Activated CD4-positive, alpha-beta T cell treated with anti-CD3 and anti-CD28 coated beads for 24 hours (primary cell): Measurements from ENCODE around the gene RILPL2.
"Not testable (repeated sequence)": the region's sequence is repeated elsewhere in the genome, so short reads cannot be mapped to it uniquely, and the experiment has no call there.

Source experiments
- DNase-seq, 2 donors: peaks; one replicate each; pipeline ENCODE4 v3.0.0-alpha.2; 2020; ENCODE audit warnings: low read depth in 2 of 2

The RILPL2 gene

DNA sequence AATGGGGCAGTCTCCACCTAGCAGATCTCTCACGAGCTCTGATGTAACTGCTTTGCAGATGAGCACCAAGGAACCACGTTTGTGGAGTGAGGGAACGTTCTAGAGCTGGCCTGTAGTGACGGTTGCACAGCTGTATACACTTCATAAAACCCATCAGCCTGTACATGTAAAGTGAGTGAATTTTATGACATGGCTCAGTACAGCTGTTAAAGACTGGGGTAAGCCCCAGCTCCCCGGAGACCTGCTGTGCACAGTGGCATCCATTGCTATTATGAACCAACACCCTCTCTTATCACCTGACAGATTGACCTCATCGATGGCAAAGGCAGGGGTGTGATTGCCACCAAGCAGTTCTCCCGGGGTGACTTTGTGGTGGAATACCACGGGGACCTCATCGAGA lies 31.9 kb downstream of the RILPL2 start:
- no peak for DNase-seq

DNA sequence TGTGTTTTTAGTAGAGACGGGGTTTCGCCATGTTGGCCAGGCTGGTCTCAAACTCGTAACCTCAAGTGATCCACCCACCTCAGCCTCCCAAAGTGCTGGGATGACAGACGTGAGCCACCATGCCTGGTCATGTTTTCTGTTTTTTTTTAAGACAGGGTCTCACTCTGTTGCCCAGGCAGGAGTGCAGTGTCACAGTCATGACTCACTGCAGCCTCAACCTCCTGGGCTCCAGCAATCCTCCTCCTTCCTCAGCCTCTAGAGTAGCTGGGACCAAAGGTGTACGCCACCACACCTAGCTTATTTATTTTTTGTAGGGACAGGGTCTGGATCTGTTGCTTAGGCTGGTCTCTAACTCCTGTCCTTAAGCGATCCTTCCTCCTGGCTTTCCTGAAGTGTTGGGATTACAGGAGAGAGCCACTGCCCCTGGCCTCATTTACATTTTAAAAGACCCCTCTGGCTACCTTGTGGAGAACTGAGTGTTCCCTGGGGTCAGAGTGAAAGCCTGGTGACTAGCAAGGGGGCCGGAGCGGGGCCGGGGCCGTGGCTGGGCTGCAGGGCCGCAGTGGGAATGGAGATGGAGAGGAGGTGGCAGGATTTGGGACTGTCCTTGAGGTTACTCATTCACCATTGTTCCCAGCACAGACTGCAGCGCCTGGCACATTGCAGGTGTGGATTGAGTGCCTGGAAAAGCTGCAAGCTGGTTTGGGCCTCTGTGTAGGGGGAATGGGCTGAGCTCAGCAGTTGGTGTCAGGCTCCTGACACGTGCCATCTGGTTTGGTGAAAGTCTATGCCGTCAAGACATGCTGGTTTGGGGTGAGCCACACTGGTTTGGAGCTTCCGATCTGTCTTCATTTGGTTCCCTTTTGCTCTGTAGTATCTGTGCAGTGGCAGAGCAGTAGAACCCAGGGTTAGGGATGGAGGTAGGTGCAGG lies 34.5 kb downstream of the RILPL2 start:
- no peak for DNase-seq

DNA sequence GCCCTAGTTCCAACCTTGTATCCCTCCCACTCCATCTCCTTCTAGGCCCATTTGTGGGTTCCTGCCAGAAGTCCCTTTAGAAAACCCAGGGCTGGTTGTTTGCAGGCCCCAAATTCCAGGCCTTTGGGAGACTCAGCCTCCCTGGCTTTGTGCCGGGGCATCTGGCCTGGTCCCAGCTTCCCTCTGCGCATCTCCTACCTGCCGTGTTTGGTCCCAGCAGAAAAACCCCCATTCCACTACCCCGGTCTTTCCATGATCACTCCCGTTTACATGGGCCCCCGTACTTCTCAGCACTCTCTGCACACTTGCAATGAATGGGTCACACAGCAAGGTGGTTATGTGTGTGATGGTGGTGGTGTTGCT lies 37.2 kb downstream of the RILPL2 start:
- no peak for DNase-seq

DNA sequence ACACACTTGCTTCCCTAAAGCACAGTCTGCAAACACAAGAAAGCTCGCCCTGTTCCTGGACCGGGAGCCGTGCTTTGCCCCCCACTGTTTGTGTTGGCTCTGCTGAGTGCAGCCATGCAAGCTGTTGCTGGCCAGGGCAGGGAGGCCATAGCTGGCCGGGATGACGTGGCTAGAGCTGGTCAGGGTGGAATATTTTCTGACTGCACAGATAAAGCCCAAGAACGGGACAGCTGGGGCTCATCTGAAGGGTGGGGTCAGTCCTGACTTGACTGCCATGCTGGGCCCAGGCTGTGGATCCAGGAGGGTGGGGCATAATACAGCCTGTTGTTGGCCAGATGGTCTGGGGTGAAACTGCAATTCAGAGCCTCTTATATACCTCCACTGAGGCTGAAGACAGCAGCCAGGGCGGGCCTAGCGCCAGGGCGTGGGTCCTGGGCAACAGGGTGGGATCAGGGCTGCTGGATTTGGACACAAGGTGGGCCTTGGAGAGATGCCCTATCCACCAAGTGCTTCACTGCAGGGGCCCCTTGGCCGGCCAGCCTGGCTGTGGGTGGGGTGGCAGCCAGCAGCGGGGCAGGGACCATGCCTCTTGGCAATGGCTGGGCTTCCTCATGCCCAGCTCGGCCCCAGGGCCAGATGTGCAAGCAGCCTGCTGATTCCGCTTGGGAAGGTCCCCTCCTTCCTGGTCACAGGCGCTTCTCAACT lies 37.8 kb downstream of the RILPL2 start:
- DNase-seq = no peak

DNA sequence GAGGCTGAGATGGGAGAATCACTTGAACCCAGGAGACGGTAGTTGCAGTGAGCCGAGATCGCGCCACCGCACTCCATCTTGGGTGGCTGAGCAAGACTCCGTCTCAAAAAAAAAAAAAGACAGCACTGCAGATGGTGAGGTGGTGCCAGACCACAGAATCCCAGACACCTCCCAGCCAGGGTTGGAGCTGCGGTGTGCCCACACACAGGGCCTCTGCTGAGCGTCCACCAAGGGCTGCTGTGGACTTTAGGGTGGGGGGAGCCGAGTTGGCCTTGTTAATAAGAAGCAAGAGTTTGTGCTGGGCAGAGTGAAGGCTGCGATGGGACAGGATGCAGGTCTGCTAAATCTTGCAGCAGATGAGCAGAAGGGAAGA lies 38.3 kb downstream of the RILPL2 start:
- no peak for DNase-seq

DNA sequence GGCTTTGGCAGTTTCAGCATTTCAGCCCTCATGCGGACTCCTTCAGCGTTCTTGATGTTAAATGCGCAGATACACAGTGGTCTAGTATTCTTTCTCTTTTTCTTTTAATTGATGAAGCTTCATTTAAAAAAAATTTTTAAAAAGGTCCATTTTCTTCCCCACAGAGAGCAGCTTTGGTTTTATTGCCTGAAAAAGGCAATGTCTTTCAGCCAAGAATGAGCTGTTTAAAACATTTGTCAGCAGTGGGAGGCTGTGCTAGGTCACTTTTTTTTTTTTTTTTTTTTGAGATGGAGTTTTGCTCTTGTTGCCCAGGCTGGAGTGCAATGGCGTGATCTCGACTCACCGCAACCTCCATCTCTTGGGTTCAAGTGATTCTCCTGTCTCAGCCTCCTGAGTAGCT lies 39.1 kb downstream of the RILPL2 start:
- DNase-seq = no peak

DNA sequence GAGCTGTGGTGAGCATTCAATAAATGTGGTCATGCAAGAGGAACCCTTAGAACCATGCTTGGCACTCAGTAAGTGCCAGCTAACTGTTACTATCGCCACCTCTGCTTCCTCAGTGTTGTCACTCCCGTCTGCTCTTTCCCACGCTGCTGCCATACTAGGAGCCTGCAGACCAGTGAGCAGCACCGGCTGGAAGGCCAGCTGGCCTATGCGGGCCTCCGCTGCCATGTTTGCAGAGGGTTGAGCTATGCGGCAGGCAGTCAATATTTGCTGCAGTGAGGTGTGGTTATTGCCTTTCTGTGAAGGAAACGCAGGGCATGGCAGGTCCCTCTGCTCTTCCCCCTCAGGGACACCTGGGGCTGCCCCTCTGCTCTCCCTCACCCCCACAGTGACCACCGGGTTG lies 39.5 kb downstream of the RILPL2 start:
- no peak for DNase-seq

DNA sequence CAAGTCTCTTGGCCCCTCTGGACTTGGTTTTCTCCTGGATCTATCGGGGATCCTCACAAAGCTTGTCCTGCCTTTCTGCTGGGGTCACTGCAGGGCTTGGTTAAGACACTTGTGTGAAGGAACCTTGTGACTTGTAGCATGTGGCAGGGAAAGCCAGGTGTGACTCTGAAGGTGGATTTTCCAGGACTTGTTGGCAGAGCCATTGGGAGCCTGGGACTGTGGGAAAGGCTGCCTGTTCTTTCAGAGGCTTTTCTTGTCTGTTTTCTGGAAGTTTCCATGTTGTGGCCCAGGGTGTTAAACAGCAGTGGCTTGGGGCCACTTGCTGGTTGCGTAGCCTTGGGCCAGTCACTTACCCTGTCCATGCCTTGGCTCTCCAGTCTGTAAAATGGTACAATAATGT lies 39.9 kb downstream of the RILPL2 start:
- DNase-seq = no peak

DNA sequence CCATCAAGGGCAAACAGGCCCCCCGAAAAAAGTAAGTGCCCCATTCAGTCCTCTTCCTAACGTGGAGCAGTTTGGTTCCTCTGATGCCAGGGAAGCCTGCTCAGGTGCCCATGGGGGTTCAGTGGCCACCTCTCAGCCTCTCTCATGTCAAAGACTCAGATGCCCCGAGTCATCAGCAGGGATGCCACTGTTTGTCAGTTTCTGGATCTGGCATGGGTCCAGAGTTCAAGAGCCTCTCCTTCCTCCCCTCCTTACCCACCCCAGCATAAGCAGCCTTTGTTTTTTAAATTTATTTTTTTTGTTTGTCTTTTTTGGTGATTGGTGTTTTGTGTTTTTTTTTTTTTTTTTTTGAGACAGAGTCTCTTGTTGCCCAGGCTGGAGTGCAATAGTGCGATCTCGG lies 41.2 kb downstream of the RILPL2 start:
- DNase-seq = no peak

DNA sequence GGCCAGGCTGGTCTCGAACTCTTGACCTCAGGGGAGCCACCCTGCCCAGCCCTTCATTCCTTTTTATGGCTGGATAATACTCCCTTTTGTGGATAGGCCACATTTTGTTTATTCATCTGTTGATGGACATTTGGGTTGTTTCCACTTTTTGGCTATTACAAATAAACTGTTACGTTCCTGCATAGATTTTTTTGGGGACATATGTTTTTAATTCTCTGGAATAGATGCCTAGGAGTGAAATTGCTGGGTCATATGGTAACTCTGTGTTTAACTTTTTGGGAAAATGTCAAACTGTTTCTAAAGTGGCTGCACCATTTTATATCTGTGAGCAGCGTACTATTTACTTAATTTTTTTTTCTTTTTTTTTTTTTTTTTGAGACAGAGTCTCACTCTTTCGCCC lies 42.7 kb downstream of the RILPL2 start:
- no peak for DNase-seq

DNA sequence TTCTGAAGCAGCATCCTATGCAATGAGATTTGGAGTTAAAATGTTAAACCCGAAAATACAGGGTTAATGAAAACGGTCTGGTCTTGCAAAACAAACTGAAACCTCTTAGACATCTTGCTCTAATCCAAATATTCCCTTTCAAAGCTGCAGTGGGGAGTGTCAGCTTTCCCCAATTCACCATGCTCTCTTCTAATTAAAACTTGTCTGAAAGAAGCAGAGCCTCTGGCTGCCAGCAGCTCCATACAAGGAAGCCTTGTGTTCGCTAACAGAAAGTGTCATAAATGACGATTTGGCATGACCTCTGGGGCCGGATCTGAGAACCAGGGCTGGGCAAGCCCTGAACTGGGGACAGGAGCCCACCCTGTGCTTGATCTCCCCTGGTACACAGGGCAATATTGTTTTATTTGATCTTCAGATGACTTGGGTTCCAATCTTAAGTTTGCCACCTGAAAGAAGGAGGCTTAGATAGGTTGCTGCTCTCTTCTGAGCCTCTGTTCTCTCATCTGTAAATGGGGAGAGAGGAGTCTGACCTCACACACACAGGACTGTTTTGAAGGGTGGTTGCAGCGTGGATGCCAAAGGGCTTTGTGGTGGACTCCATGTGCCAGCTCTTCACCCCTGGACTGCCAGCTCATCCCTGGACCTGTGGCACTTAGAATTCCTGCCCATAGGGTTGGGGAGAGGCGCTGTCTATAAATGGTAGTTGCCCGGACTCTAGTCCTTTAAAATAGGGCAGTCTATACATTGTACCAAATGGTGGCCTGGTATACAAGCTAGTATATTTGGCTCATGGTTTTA lies 44.7 kb downstream of the RILPL2 start:
- no peak for DNase-seq

DNA sequence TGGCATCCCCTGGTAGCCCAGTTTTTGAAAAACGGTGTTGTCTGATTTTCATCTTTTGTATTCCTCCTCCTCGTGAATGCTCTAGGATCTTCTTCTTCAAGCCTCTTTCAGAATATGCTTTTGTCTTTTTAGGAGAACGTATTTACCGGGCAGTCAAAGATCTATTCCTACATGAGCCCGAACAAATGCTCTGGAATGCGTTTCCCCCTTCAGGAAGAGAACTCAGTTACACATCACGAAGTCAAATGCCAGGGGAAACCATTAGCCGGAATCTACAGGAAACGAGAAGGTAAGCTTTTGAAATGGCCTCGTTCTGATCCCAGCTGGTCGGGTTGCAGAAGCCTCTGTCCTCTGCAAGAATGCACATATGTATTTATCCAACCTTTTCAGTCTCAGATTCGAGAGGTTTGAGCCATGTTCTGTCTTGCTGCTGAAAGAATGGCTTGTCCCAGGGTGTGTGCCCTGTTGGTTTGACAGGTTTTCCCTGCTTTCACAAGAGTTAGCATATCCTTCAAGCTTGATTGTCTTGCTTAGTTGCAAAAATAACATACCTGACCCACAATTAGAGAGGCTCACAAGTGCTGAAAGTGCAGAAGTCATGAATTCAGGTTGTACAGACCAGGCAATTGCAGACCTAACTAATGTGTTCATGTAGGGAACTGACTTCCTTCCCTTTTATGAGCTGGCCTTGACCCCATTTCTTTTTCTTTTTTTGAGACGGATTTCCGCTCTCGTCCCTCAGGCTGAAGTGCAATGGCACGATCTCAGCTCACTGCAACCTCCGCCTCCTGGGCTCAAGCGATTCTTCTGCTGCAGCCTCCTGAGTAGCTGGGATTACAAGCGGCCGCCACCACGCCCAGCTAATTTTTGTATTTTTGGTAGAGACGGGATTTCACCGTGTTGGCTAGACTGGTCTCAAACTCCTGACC lies 45.7 kb downstream of the RILPL2 start:
- DNase-seq = no peak

DNA sequence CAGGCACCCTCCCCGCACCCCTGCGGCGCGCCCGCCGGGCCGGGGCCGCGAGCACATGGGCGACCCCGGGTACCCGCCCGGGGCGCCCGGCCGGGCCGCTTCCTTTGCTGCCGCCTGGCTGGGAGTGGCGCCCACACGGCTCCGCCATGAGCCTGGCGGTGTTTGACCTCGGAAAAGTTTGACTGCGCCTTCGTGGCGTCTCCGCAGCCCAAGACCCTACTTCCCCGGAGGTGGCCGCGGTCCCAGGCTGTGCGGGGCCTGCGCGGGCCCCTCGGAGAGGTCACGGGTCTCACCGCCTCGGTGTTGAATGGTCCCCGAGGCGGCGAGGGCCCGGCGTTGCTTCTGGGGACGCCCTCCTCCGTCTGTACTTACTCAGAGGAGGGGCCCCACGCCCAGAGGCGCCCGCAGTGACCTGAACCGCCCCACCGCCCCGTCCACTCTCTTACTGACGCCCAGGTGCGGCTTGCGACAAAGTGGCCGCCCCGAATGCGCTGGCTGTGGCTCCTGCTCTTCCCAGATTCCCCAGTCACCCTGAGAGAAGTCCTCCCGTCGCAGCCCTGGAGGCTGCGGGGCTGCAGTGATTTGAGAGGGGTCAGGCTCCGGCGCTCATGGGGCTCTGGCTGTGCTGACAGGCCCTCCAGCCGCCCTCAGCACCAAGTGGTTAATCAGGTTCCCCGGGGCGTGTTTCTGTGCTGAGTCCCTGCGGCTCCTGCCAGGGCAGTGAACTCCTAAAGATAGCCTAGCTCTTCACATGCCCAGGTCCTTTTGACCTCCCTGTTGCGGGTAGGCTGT lies 46.7 kb downstream of the RILPL2 start:
- no peak for DNase-seq

DNA sequence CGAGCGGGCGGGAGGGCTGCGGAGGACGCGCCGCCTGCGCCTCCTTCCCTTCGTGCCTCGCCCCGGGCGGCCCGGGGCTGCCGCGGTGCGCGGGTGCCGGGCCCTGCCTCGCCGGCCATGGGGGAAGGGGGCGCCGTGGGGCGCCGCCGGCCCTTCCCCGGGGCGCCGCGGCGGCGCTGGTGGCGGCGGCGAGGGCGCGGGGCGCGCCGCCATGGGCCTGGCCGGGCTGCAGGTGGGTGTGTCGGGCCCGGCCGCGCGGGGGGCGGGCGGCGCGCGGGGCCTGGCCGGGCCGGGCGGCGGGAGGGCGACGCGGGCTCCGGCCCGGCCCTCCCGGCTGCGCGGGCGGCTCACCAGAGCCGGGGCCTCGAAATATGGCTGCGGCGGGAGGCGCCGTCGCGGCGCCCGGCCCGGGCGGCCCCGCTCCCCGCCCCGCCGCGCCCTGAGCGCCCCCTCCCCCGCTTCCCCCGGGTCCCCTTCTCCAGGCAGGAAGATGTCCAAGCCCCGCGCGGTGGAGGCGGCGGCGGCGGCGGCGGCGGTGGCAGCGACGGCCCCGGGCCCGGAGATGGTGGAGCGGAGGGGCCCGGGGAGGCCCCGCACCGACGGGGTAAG lies 47.4 kb downstream of the RILPL2 start:
- DNase-seq = no peak

DNA sequence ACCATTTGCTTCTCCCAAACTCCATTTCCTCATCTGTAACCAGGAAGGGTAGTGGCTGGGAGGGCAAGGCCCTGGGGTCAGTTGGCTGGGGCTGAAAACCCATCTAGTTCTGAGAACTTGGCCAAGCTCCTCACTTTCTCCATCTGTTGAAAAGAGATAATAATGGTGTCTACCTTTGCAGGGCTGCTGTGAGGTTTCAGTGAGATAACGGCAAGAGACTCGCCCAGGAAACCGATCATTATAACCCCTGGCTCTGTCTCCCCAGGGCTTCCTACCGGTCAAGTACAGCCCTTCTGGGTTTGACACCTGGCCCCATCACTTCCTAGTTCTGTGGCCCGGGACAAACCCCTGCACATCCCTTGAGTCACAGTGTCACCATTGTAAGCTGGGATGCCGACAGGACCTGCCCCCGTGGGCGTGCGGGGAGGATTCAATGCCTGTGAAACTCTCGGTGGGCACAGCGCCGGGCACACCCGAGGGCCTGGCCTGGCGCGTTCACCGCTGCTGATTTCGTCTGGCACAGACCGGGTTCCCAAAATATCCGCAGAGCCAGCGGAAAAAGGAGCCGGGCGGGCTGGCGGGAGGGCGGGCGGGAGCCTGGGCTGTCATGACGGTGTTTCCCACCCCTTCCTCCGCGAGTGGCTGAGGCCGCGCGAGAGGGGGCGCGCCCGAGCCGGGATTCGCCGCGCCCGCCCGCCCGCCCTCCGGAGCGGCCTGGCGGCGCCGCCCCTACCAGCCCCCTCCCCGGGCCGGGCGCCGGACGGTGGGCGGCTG lies 48.1 kb downstream of the RILPL2 start:
- peak; percentile 56 to 67 for DNase-seq

DNA sequence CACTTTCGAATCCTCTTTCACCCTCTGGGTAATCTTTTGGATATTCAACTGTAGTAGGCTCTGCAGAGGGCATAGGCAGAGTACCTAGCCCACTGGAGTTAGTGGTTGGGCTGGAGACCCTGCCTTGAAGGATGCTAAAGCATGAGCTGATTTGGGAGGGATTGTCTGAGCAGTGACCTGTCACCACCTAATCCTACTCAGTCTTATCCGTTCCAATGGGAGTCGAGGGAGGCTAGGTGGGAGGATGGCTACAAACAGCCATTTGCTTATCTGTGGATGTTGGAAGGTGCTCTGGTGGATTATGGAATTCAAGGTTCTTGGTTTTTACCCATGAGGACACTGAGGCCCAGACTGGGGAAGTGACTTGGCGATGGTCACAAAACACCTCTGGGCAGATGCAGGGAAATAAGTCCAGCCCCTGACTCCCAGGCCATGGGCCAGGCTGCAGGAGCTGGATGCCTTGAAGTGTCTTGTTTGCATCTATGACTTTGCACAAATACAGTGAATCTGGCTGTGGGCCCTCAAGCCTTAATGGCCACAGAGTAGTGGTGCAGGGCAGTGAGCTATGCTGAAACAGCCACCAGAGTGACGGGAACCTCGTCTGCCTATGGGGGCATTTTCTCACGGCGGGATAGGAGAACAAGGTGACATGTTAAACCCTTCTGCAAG lies 48.8 kb downstream of the RILPL2 start:
- DNase-seq = no peak

DNA sequence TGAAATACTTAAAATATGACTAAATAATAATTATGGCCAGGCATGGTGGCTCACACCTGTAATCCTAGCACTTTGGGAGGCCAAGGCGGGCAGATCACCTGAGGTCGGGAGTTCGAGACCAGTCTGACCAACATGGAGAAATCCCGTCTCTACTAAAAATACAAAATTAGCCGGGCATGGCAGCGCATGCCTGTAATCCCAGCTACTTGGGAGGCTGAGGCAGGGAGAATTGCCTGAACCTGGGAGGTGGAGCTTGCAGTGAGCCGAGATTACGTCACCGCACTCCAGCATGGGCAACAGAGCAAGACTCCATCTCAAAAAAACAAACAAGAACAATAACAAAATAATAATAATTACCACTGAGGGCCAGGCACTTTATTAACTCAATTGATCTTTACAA lies 50.9 kb downstream of the RILPL2 start:
- DNase-seq = not testable (repeated sequence)

DNA sequence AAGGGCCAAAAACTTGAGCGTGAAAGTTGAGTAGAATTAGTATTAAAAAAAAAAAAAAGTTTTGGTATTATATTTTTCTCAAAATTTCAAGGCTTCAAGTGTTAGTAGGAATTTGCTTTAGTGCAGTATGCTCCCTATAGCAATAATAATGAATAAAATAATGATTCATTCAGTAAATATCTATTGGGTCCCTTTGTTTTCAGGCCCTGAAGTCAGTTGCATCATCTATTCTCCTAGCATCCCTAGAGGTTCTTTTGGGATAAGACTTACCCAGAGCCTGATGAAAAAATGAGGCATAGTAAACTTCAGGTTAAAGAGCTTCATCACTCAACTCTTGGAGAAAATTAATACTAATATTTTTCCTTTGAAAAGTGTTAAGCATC lies 51.5 kb downstream of the RILPL2 start:
- no peak for DNase-seq
